Fibroblast of skin of left quadriceps (primary cell): Measurements from ENCODE around the gene GAS2.

Source experiments
- DNase-seq, 2 experiments: peaks; one replicate each; pipeline ENCODE4 v3.0.0-alpha.2; 2013; ENCODE audit warnings: low read depth in 2 of 2

GAS2 gene

GRCh38 chr11:22787551-22788162 lies 121.2 kb downstream of the GAS2 start:
- DNase-seq, result peak; percentile 20 to 21

GRCh38 chr11:22792497-22792896 lies 126.1 kb downstream of the GAS2 start:
- no peak for DNase-seq

- no peak for DNase-seq
These were observed 129.5 kb downstream of the GAS2 start for GRCh38 chr11:22795914-22796313.

GRCh38 chr11:22797047-22797446 lies 130.6 kb downstream of the GAS2 start:
- no peak for DNase-seq

- DNase-seq, result no peak
These were observed 132.5 kb downstream of the GAS2 start for GRCh38 chr11:22798901-22799300.

- no peak for DNase-seq
These were observed 134.1 kb downstream of the GAS2 start for GRCh38 chr11:22800482-22800881.

- DNase-seq, result no peak
These were observed 136.4 kb downstream of the GAS2 start for GRCh38 chr11:22802861-22803260.

- no peak for DNase-seq
These were observed 141.0 kb downstream of the GAS2 start for GRCh38 chr11:22807391-22807790.

GRCh38 chr11:22807855-22808570 lies 141.6 kb downstream of the GAS2 start:
- peak in 1 of 2 experiments; percentile 5 for DNase-seq

GRCh38 chr11:22808571-22809197 lies 142.3 kb downstream of the GAS2 start:
- DNase-seq, result no peak

GRCh38 chr11:22809893-22810292 lies 143.5 kb downstream of the GAS2 start:
- DNase-seq, result no peak

GRCh38 chr11:22822203-22822602 lies 155.8 kb downstream of the GAS2 start:
- DNase-seq, result no peak

- no peak for DNase-seq
These were observed 162.0 kb downstream of the GAS2 start for GRCh38 chr11:22828373-22828772.

- peak; percentile 62 to 63 for DNase-seq
These were observed 163.0 kb downstream of the GAS2 start, which contains the start of gene SVIP for GRCh38 chr11:22829231-22830081. Gene SVIP (minus strand): TSS chr11:22829801. CDS start chr11:22829748, 53 bp downstream.

GRCh38 chr11:22830082-22830414 lies 163.6 kb downstream of the GAS2 start:
- DNase-seq, result no peak

- no peak for DNase-seq
These were observed 166.1 kb downstream of the GAS2 start for GRCh38 chr11:22832315-22833015.

- no peak for DNase-seq
These were observed 180.3 kb downstream of the GAS2 start for GRCh38 chr11:22846726-22847125.

- no peak for DNase-seq
These were observed 185.1 kb downstream of the GAS2 start for GRCh38 chr11:22851477-22851876.

GRCh38 chr11:22859756-22860155 lies 193.3 kb downstream of the GAS2 start:
- DNase-seq, result no peak

- DNase-seq, result no peak
These were observed 193.8 kb downstream of the GAS2 start, which contains the start of gene CCDC179 for GRCh38 chr11:22860241-22860640. Gene CCDC179 (minus strand): TSS chr11:22860474. CDS start chr11:22860421, 53 bp downstream.
